AG09319 (cell line): ENCODE data around the gene GDI2.

Source experiments
- DNase-seq: peaks from one replicate; pipeline ENCODE4 v3.0.0-alpha.2; 2010; ENCODE audit warnings: low read depth; ENCODE audit errors: extremely low read depth
- TF ChIP-seq, protein P1 (sequence below): IDR thresholded peaks from 2 replicates; pipeline ENCODE4 v1.5.1; 2011; ENCODE audit warnings: low read depth, mild to moderate bottlenecking, inconsistent platforms, low read length, moderate library complexity

The GDI2 gene

DNA sequence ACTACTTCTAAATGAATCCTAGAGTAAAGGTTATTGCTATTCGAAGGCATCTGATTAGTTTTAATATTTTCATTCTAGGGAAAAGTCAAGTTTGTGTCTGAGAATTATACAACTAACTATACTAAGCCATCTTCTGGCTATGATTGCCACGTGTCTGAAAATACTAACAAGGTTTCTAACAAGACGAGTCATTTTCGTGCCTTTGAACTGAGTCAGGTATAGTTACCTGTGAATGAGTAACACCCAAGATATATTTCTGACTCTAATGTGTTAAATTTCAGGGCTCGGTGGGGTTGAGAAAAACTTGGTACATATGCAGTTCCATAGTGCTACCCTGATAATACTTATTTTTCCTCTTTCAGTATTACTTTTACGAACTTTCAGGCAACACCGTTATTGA is 93.1 kb downstream of the GDI2 start:
- TF ChIP-seq, protein P1, sequence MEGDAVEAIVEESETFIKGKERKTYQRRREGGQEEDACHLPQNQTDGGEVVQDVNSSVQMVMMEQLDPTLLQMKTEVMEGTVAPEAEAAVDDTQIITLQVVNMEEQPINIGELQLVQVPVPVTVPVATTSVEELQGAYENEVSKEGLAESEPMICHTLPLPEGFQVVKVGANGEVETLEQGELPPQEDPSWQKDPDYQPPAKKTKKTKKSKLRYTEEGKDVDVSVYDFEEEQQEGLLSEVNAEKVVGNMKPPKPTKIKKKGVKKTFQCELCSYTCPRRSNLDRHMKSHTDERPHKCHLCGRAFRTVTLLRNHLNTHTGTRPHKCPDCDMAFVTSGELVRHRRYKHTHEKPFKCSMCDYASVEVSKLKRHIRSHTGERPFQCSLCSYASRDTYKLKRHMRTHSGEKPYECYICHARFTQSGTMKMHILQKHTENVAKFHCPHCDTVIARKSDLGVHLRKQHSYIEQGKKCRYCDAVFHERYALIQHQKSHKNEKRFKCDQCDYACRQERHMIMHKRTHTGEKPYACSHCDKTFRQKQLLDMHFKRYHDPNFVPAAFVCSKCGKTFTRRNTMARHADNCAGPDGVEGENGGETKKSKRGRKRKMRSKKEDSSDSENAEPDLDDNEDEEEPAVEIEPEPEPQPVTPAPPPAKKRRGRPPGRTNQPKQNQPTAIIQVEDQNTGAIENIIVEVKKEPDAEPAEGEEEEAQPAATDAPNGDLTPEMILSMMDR = no peak
- no peak for DNase-seq

DNA sequence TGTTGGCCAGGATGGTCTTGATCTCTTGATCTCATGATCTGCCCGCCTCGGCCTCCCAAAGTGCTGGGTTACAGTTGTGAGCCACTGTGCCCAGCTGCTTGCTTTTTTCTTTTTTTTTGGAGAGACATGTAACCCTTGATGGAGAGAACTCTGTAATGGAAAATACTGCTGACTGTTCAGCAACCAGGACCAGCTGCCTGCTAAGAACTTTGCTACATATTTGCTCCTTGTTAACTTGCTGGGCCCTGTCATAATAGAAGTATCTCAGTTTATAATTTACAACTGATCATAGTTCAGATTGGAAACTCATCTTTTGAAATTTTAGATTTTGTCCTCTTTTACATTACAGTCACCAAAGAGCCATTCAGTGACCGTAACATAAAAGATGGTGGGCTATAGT is 93.7 kb downstream of the GDI2 start:
- no peak for DNase-seq
- TF ChIP-seq, protein P1 = no peak
